ENCODE data around the gene FBXL5. TPM values are rescaled to one million over a fixed set of nuclear protein-coding genes. Genes with fewer than 3 reads are reported as not detected.
A peak's percentile ranks its signal among the peaks of the same experiment; 100 is the strongest.

FBXL5 gene
- total and polyA plus RNA-seq, 2 of the 13 experiments (the other 11 are each of a cell fraction or from before 2014, with no cell fraction given): 17.4 to 45.3 TPM

DNA sequence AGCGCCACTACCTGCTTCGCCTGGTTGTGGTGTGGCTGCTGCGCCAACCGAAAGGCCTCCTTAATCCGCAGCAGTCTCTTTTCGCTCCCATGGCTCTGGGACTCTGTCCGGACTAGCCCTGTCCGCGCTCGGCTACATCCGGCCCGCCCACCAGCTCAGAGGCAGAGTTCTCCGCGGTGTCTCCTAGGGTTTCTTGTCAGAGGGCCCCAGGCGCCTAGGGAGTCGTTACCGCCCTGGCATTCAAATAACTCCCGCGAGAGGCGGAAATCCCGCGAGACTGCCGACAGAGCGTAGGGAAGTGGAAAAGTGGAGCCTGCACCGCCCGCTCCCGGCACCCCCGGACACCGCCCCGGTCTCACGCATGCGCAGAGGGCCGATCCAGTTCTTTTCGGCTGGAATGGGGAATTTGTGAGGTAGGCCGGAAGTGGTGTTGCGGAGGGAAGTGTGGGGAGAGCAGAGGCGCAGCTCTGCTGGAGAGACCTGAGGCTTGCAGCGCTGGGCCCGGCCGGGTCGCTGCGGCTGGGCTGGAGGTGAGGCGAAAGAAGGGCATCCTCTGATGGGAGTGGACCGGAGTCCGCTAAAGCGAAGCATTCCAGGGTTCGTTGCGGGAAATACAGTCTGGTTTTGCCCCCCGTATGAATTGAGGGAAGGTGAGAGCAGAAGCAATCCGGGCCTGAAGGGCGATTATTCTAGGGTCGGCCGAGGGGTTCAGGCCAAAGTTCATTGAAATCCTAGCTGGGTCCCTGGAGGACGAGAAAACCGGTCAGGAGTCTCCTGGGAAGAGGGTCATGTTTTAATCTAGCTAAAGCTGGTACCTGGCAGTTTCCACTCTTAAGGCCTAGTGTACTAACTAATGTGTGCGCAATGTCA lies 26.4 kb upstream of the FBXL5 start, which contains the start of gene FAM200B (continued):
- TF ChIP-seq, protein P1, sequence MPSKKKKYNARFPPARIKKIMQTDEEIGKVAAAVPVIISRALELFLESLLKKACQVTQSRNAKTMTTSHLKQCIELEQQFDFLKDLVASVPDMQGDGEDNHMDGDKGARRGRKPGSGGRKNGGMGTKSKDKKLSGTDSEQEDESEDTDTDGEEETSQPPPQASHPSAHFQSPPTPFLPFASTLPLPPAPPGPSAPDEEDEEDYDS (CRISPR knock-in tag; IDR thresholded peaks at IDR 0.05): peak; percentile 81
- TF ChIP-seq SAP130 (CRISPR knock-in tag; IDR thresholded peaks at IDR 0.05; ENCODE audit: low read depth) (peak; percentile 99), PHF5A (CRISPR knock-in tag; IDR thresholded peaks at IDR 0.05; ENCODE audit: low read depth, unreplicated experiment) (no peak), ARNTL (CRISPR knock-in tag; IDR thresholded peaks at IDR 0.05) (peak; percentile 49; the same call in 1 of the 2 replicates), FOXA1 (IDR thresholded peaks at IDR 0.05) (no peak), FOXA1 (CRISPR knock-in tag; IDR thresholded peaks at IDR 0.05) (no peak), ZNF780A (CRISPR knock-in tag; IDR thresholded peaks at IDR 0.05) (peak; percentile 68; the same call in 1 of the 2 replicates), PRMT3 (CRISPR knock-in tag; IDR thresholded peaks at IDR 0.05; ENCODE audit: borderline replicate concordance, low read depth) (peak; percentile 92), ZNF570 (CRISPR knock-in tag; IDR thresholded peaks at IDR 0.05; ENCODE audit: borderline replicate concordance) (no peak), PAX8 (CRISPR knock-in tag; IDR thresholded peaks at IDR 0.05; ENCODE audit: borderline replicate concordance) (no peak), AGO1 (IDR thresholded peaks at IDR 0.05; ENCODE audit: low read depth, low read length, poor library complexity, severe bottlenecking) (peak; percentile 44), SMAD9 (CRISPR knock-in tag; IDR thresholded peaks at IDR 0.05) (0 out of 2 replicates have a peak, but pooled peaks have one; percentile 32), TOPORS (CRISPR knock-in tag; IDR thresholded peaks at IDR 0.05) (0 out of 2 replicates have a peak, but pooled peaks have one; percentile 70), NCOA1 (CRISPR knock-in tag; IDR thresholded peaks at IDR 0.05) (0 out of 2 replicates have a peak, but pooled peaks have one; percentile 52)
- TF ChIP-seq, protein P2, sequence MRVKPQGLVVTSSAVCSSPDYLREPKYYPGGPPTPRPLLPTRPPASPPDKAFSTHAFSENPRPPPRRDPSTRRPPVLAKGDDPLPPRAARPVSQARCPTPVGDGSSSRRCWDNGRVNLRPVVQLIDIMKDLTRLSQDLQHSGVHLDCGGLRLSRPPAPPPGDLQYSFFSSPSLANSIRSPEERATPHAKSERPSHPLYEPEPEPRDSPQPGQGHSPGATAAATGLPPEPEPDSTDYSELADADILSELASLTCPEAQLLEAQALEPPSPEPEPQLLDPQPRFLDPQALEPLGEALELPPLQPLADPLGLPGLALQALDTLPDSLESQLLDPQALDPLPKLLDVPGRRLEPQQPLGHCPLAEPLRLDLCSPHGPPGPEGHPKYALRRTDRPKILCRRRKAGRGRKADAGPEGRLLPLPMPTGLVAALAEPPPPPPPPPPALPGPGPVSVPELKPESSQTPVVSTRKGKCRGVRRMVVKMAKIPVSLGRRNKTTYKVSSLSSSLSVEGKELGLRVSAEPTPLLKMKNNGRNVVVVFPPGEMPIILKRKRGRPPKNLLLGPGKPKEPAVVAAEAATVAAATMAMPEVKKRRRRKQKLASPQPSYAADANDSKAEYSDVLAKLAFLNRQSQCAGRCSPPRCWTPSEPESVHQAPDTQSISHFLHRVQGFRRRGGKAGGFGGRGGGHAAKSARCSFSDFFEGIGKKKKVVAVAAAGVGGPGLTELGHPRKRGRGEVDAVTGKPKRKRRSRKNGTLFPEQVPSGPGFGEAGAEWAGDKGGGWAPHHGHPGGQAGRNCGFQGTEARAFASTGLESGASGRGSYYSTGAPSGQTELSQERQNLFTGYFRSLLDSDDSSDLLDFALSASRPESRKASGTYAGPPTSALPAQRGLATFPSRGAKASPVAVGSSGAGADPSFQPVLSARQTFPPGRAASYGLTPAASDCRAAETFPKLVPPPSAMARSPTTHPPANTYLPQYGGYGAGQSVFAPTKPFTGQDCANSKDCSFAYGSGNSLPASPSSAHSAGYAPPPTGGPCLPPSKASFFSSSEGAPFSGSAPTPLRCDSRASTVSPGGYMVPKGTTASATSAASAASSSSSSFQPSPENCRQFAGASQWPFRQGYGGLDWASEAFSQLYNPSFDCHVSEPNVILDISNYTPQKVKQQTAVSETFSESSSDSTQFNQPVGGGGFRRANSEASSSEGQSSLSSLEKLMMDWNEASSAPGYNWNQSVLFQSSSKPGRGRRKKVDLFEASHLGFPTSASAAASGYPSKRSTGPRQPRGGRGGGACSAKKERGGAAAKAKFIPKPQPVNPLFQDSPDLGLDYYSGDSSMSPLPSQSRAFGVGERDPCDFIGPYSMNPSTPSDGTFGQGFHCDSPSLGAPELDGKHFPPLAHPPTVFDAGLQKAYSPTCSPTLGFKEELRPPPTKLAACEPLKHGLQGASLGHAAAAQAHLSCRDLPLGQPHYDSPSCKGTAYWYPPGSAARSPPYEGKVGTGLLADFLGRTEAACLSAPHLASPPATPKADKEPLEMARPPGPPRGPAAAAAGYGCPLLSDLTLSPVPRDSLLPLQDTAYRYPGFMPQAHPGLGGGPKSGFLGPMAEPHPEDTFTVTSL (CRISPR knock-in tag; IDR thresholded peaks at IDR 0.05; ENCODE audit: borderline replicate concordance): 0 out of 2 replicates have a peak, but pooled peaks have one; percentile 14
- TF ChIP-seq, protein P3, sequence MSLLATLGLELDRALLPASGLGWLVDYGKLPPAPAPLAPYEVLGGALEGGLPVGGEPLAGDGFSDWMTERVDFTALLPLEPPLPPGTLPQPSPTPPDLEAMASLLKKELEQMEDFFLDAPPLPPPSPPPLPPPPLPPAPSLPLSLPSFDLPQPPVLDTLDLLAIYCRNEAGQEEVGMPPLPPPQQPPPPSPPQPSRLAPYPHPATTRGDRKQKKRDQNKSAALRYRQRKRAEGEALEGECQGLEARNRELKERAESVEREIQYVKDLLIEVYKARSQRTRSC (CRISPR knock-in tag; IDR thresholded peaks at IDR 0.05; ENCODE audit: low read depth): 0 out of 2 replicates have a peak, but pooled peaks have one; percentile 80
- TF ChIP-seq, protein P4, sequence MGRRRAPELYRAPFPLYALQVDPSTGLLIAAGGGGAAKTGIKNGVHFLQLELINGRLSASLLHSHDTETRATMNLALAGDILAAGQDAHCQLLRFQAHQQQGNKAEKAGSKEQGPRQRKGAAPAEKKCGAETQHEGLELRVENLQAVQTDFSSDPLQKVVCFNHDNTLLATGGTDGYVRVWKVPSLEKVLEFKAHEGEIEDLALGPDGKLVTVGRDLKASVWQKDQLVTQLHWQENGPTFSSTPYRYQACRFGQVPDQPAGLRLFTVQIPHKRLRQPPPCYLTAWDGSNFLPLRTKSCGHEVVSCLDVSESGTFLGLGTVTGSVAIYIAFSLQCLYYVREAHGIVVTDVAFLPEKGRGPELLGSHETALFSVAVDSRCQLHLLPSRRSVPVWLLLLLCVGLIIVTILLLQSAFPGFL (CRISPR knock-in tag; IDR thresholded peaks at IDR 0.05): no peak
- TF ChIP-seq, protein P5, sequence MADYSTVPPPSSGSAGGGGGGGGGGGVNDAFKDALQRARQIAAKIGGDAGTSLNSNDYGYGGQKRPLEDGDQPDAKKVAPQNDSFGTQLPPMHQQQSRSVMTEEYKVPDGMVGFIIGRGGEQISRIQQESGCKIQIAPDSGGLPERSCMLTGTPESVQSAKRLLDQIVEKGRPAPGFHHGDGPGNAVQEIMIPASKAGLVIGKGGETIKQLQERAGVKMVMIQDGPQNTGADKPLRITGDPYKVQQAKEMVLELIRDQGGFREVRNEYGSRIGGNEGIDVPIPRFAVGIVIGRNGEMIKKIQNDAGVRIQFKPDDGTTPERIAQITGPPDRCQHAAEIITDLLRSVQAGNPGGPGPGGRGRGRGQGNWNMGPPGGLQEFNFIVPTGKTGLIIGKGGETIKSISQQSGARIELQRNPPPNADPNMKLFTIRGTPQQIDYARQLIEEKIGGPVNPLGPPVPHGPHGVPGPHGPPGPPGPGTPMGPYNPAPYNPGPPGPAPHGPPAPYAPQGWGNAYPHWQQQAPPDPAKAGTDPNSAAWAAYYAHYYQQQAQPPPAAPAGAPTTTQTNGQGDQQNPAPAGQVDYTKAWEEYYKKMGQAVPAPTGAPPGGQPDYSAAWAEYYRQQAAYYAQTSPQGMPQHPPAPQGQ (CRISPR knock-in tag; IDR thresholded peaks at IDR 0.05; ENCODE audit: borderline replicate concordance): no peak
